ENCODE results near the gene ANO5. TPM values are rescaled to one million over a fixed set of nuclear protein-coding genes. Genes with fewer than 3 reads are reported as not detected.
"Not testable (repeated sequence)": the region's sequence is repeated elsewhere in the genome, so short reads cannot be mapped to it uniquely, and the experiment has no call there.

The ANO5 gene
- total RNA-seq, 1 donor from 2014 or later = 16.5 TPM

GRCh38 chr11:22273781-22274180 is 80.9 kb downstream of the ANO5 start:
- H3K4me3 ChIP-seq = no peak overlapping the region
- no peaks in the 10 kb centered on the region for H4K20me1 ChIP-seq (ENCODE audit: low read depth)
- no peak overlapping the region for H3K9ac ChIP-seq
- Mint-ChIP-seq H3K4me3 (no peak overlapping the region), H3K4me1 (no peaks in the 10 kb centered on the region), H3K36me3 (no peaks in the 10 kb centered on the region), H3K9me3 (no peaks in the 10 kb centered on the region), H3K27ac (no peak overlapping the region), H3K27me3 (ENCODE audit: insufficient read depth, low read depth) (no peaks in the 10 kb centered on the region)
- no peaks in the 10 kb centered on the region for H3K9me3 ChIP-seq (ENCODE audit: low read depth)
- no peak for TF ChIP-seq EZH2phosphoT487 (IDR thresholded peaks at IDR 0.05)
- TF ChIP-seq CTCF (IDR thresholded peaks at IDR 0.05) = no peak
- no peak for TF ChIP-seq EZH2 (IDR thresholded peaks at IDR 0.05)
- H3K27ac ChIP-seq = no peak overlapping the region
- H3K27me3 ChIP-seq = no peaks in the 10 kb centered on the region
- DNase-seq (ENCODE audit: low spot score) = no peak
- no peak overlapping the region for H3K4me2 ChIP-seq
- no peaks in the 10 kb centered on the region for H3K79me2 ChIP-seq (ENCODE audit: low read depth)
- no peaks in the 10 kb centered on the region for H3K4me1 ChIP-seq
- no peaks in the 10 kb centered on the region for H3F3A ChIP-seq (ENCODE audit: low read depth)
- H2AFZ ChIP-seq (replicated peaks) = no peak overlapping the region
- no peaks in the 10 kb centered on the region for H3K36me3 ChIP-seq

GRCh38 chr11:22275600-22275999 is 82.7 kb downstream of the ANO5 start:
- no peak overlapping the region for H3K4me3 Mint-ChIP-seq
- Histone ChIP-seq H3K36me3 (no peaks in the 10 kb centered on the region), H3K27me3 (no peaks in the 10 kb centered on the region), H3K4me1 (no peaks in the 10 kb centered on the region), H3K9ac (no peak overlapping the region), H3K79me2 (ENCODE audit: low read depth) (no peaks in the 10 kb centered on the region), H3K4me3 (no peak overlapping the region), H4K20me1 (ENCODE audit: low read depth) (no peaks in the 10 kb centered on the region), H2AFZ (replicated peaks) (no peak overlapping the region), H3K9me3 (ENCODE audit: low read depth) (no peaks in the 10 kb centered on the region), H3K4me2 (no peak overlapping the region), H3F3A (ENCODE audit: low read depth) (no peaks in the 10 kb centered on the region), H3K27ac (no peak overlapping the region)
- TF ChIP-seq EZH2 (IDR thresholded peaks at IDR 0.05) (no peak), EZH2phosphoT487 (IDR thresholded peaks at IDR 0.05) (no peak), CTCF (IDR thresholded peaks at IDR 0.05) (no peak)
- DNase-seq (ENCODE audit: low spot score) = no peak
- H3K9me3 Mint-ChIP-seq = no peaks in the 10 kb centered on the region
- no peaks in the 10 kb centered on the region for H3K4me1 Mint-ChIP-seq
- no peaks in the 10 kb centered on the region for H3K27me3 Mint-ChIP-seq (ENCODE audit: insufficient read depth, low read depth)
- no peaks in the 10 kb centered on the region for H3K36me3 Mint-ChIP-seq
- H3K27ac Mint-ChIP-seq = no peak overlapping the region

- Mint-ChIP-seq H3K9me3 (no peaks in the 10 kb centered on the region), H3K4me3 (no peak overlapping the region), H3K4me1 (no peaks in the 10 kb centered on the region), H3K36me3 (no peaks in the 10 kb centered on the region), H3K27ac (no peak overlapping the region), H3K27me3 (ENCODE audit: insufficient read depth, low read depth) (no peaks in the 10 kb centered on the region)
- no peaks in the 10 kb centered on the region for H3K27me3 ChIP-seq
- no peaks in the 10 kb centered on the region for H3K36me3 ChIP-seq
- no peak for DNase-seq (ENCODE audit: low spot score)
- H3K4me2 ChIP-seq = no peak overlapping the region
- H3F3A ChIP-seq (ENCODE audit: low read depth) = no peaks in the 10 kb centered on the region
- H2AFZ ChIP-seq (replicated peaks) = no peak overlapping the region
- no peaks in the 10 kb centered on the region for H3K9me3 ChIP-seq (ENCODE audit: low read depth)
- no peak overlapping the region for H3K9ac ChIP-seq
- no peak overlapping the region for H3K27ac ChIP-seq
- H3K79me2 ChIP-seq (ENCODE audit: low read depth) = no peaks in the 10 kb centered on the region
- TF ChIP-seq CTCF (IDR thresholded peaks at IDR 0.05) (no peak), EZH2phosphoT487 (IDR thresholded peaks at IDR 0.05) (no peak), EZH2 (IDR thresholded peaks at IDR 0.05) (no peak)
- H3K4me1 ChIP-seq = no peaks in the 10 kb centered on the region
- no peaks in the 10 kb centered on the region for H4K20me1 ChIP-seq (ENCODE audit: low read depth)
- no peak overlapping the region for H3K4me3 ChIP-seq
Observed at GRCh38 chr11:22276535-22276934, 83.7 kb downstream of the ANO5 start.

GRCh38 chr11:22284991-22285390 is 92.1 kb downstream of the ANO5 start:
- H3K27ac Mint-ChIP-seq; H3K79me2 ChIP-seq (ENCODE audit: low read depth); H3K27ac ChIP-seq; H3K4me1 Mint-ChIP-seq; H3K36me3 ChIP-seq; H3F3A ChIP-seq (ENCODE audit: low read depth); H4K20me1 ChIP-seq (ENCODE audit: low read depth); H2AFZ ChIP-seq (replicated peaks); H3K4me3 ChIP-seq; H3K36me3 Mint-ChIP-seq; DNase-seq (ENCODE audit: low spot score); H3K27me3 Mint-ChIP-seq (ENCODE audit: insufficient read depth, low read depth); H3K4me2 ChIP-seq; H3K9ac ChIP-seq; H3K27me3 ChIP-seq; H3K4me1 ChIP-seq; H3K9me3 ChIP-seq (ENCODE audit: low read depth); H3K4me3 Mint-ChIP-seq: not testable (repeated sequence)
- H3K9me3 Mint-ChIP-seq = peaks cover 10% of the 10 kb centered on the region

Data from neural progenitor cell (in vitro differentiated cells).